Measurements from ENCODE around the gene TRPC4. TPM values are rescaled to one million over a fixed set of nuclear protein-coding genes. Genes with fewer than 3 reads are reported as not detected.

The TRPC4 gene
- total RNA-seq, 1 experiment from 2014 or later: 19.0 TPM

DNA sequence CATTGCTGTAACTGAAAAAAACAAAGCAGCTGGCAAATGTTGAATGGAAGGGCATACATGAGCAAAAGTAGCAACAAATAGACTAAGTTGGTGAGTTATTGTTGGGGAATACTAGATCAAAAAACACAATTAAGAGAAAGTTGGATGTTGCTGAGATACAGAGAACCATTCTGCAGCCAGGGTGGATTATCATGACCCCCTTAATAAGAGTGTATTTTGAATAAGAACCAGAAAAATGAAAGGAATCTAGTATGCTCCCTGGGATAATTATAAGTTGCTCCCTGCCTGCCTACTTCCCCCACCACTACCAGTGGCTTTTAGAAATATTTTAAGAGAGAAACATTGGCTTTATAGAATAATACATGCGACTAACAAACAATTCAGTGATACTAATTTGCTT lies 14.5 kb upstream of the TRPC4 start:
- Histone ChIP-seq H3K79me1 (ENCODE audit: insufficient read depth, low read depth, low read length, poor library complexity, severe bottlenecking) (no peaks in the 10 kb centered on the region), H3K4me2 (ENCODE audit: insufficient read depth, insufficient read length, low read length) (no peak overlapping the region), H3K14ac (ENCODE audit: insufficient read depth, low read length) (no peak overlapping the region), H3K9ac (ENCODE audit: extremely low read depth, insufficient read length, low read length) (no peak overlapping the region), H3K23ac (ENCODE audit: insufficient read length, low read depth, low read length) (no peak overlapping the region), H4K91ac (ENCODE audit: insufficient read length, low read depth, low read length) (no peak overlapping the region), H2BK20ac (ENCODE audit: low read depth, low read length, poor library complexity, severe bottlenecking) (no peak overlapping the region), H4K8ac (replicated peaks; ENCODE audit: insufficient read length, low read depth, low read length) (no peak overlapping the region), H4K5ac (ENCODE audit: insufficient read length, low read depth, low read length) (no peak overlapping the region), H3K79me2 (ENCODE audit: insufficient read depth, low read length) (no peaks in the 10 kb centered on the region), H2BK15ac (ENCODE audit: low read depth, low read length) (no peak overlapping the region), H3K23me2 (ENCODE audit: insufficient read length, low read depth, low read length, poor library complexity, severe bottlenecking) (no peaks in the 10 kb centered on the region), H2BK5ac (ENCODE audit: insufficient read length, low read length) (no peak overlapping the region), H3K27ac (ENCODE audit: insufficient read length, low read depth, low read length) (no peak overlapping the region), H2AFZ (ENCODE audit: low read length) (no peak overlapping the region), H2BK120ac (ENCODE audit: low read depth, low read length, poor library complexity, severe bottlenecking) (no peak overlapping the region), H2BK12ac (ENCODE audit: insufficient read length, low read depth, low read length) (no peak overlapping the region), H3T11ph (ENCODE audit: low read length) (no peak overlapping the region), H3K18ac (ENCODE audit: insufficient read length, low read depth, low read length) (no peak overlapping the region), H3K4me1 (ENCODE audit: insufficient read depth, low read length) (no peaks in the 10 kb centered on the region), H3K9me3 (ENCODE audit: control insufficient read depth, low read depth, low read length) (no peaks in the 10 kb centered on the region), H2AK5ac (ENCODE audit: insufficient read length, low read length) (no peak overlapping the region), H3K56ac (ENCODE audit: insufficient read length, low read depth, low read length) (no peak overlapping the region), H3K27me3 (ENCODE audit: insufficient read depth, low read length) (no peaks in the 10 kb centered on the region), H4K20me1 (ENCODE audit: control insufficient read depth, insufficient read depth, insufficient read length) (no peaks in the 10 kb centered on the region), H3K4ac (ENCODE audit: low read depth, low read length) (no peak overlapping the region)
- Mint-ChIP-seq H3K27me3 (ENCODE audit: low read depth) (no peaks in the 10 kb centered on the region), H3K4me1 (peaks cover under 1 to 1% of the 10 kb centered on the region in 2 experiments), H3K36me3 (ENCODE audit: insufficient read depth in 1 of 3, low read depth in 3 of 3) (no peaks in the 10 kb centered on the region), H3K9me3 (no peaks in the 10 kb centered on the region), H3K4me3 (no peak overlapping the region), H3K27ac (no peak overlapping the region)
- TF ChIP-seq CTCF (conservative IDR thresholded peaks at IDR 0.05): no peak
- no peak for DNase-seq
- no CpG with 5 or more reads among the region's 1 CpG for WGBS (ENCODE audit: extremely low coverage, insufficient read length, low lambda C conversion rate)

Measured in H9 (cell line).